Measurements from ENCODE around the gene TNFAIP3.
"Not testable (repeated sequence)": the region's sequence is repeated elsewhere in the genome, so short reads cannot be mapped to it uniquely, and the experiment has no call there.

The TNFAIP3 gene

DNA sequence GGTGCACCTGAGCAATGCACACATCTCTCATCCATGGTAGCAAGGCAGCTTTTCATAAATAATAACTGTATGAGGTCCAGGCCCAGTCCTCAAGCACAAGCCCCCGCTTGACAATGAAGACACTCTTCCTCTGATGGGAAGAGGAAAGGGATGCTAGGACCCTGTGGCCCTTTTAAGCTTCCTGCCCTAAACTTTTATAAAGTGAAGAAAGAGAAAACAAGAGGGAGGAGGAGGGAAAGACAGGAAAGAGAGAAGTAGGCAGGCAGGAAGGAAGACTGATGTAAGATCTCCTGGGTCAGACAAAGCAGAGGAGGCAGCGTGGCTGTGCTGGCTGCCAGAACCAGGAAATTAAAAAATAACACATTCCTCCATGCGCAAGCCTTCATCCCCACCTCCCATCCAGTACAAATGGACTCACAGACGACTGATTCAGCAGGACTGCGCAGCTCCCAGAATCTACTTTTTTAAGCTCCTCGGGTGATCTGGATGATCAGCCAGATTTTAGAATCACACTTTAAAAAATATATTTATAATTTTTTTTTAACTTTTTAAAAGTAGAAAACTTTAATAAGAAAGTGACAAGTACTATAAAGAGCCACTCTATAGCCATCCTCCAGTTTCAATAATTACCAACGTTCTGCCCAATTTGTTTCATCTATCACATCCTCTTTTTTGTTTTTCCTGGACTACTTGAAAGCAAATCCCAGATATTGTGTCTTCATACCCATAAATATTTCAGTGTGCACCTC, 16.5 kb downstream of the TNFAIP3 start:
- Histone ChIP-seq H3K4me2 (ENCODE audit: low read depth, low read length, poor library complexity, severe bottlenecking) (no peak overlapping the region), H3K27me3 (ENCODE audit: low read length) (no peaks in the 10 kb centered on the region), H3K9me2 (replicated peaks; ENCODE audit: insufficient read depth, low read length) (no peaks in the 10 kb centered on the region), H3K9me3 (ENCODE audit: insufficient read depth, low read length) (no peaks in the 10 kb centered on the region), H3K4me3 (ENCODE audit: insufficient read depth, low read length, poor library complexity, severe bottlenecking) (no peak overlapping the region), H3K9ac (ENCODE audit: low read length) (no peak overlapping the region), H3F3A (ENCODE audit: insufficient read depth) (no peaks in the 10 kb centered on the region), H2AFZ (ENCODE audit: low read depth, low read length, severe bottlenecking) (no peak overlapping the region), H4K20me1 (ENCODE audit: low read depth, low read length) (no peaks in the 10 kb centered on the region), H3K36me3 (ENCODE audit: low read length) (peaks cover 11% of the 10 kb centered on the region; the same call in 1 of the 2 replicates), H3K79me2 (ENCODE audit: insufficient read depth, low read length) (no peaks in the 10 kb centered on the region), H3K27ac (ENCODE audit: low read depth, low read length) (no peak overlapping the region)
- TF ChIP-seq EZH2phosphoT487 (conservative IDR thresholded peaks at IDR 0.05; ENCODE audit: low read length), result no peak
- TF ChIP-seq, protein P1, sequence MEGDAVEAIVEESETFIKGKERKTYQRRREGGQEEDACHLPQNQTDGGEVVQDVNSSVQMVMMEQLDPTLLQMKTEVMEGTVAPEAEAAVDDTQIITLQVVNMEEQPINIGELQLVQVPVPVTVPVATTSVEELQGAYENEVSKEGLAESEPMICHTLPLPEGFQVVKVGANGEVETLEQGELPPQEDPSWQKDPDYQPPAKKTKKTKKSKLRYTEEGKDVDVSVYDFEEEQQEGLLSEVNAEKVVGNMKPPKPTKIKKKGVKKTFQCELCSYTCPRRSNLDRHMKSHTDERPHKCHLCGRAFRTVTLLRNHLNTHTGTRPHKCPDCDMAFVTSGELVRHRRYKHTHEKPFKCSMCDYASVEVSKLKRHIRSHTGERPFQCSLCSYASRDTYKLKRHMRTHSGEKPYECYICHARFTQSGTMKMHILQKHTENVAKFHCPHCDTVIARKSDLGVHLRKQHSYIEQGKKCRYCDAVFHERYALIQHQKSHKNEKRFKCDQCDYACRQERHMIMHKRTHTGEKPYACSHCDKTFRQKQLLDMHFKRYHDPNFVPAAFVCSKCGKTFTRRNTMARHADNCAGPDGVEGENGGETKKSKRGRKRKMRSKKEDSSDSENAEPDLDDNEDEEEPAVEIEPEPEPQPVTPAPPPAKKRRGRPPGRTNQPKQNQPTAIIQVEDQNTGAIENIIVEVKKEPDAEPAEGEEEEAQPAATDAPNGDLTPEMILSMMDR (IDR thresholded peaks at IDR 0.05; ENCODE audit: insufficient read depth, low read length, poor library complexity, severe bottlenecking), result no peak

DNA sequence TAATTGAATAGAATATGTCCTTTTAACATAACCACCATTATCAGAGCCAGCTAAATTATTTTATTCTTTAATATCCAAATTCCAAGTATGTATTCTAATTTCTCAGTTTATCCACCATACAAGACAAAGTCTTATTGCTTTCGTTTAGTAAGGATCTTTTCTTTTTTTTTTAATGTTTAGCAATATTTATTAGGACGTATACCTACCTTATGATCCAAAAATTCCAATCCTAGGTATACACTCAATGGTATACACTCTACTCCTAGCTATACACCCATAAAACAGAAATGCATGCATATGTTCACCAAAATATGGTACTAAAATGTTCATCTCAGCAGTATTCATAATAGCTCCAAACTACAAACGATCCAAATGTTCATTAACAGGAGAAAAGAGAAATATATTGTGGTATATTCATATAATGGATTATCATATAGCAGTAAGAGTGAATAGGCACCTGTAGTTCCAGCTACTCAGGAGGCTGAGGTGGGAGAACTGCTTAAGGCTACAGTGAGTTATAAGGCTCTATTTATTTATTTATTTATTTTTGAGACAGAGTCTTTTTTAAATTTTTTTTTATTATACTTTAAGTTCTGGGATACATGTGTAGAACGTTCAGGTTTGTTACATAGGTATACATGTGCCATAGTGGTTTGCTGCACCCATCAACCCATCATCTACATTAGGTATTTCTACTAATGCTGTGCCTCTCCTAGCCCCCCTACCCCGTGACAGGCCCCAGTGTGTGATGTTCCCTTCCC, 17.3 kb downstream of the TNFAIP3 start:
- Histone ChIP-seq H3K27ac (ENCODE audit: low read depth, low read length) (no peak overlapping the region), H4K20me1 (ENCODE audit: low read depth, low read length) (no peaks in the 10 kb centered on the region), H3K36me3 (ENCODE audit: low read length) (peaks cover 11% of the 10 kb centered on the region; the same call in 1 of the 2 replicates), H2AFZ (ENCODE audit: low read depth, low read length, severe bottlenecking) (no peak overlapping the region), H3K27me3 (ENCODE audit: low read length) (no peaks in the 10 kb centered on the region), H3K4me2 (ENCODE audit: low read depth, low read length, poor library complexity, severe bottlenecking) (no peak overlapping the region), H3K4me3 (ENCODE audit: insufficient read depth, low read length, poor library complexity, severe bottlenecking) (no peak overlapping the region), H3F3A (ENCODE audit: insufficient read depth) (no peaks in the 10 kb centered on the region), H3K9me2 (replicated peaks; ENCODE audit: insufficient read depth, low read length) (no peaks in the 10 kb centered on the region), H3K9me3 (ENCODE audit: insufficient read depth, low read length) (no peaks in the 10 kb centered on the region), H3K79me2 (ENCODE audit: insufficient read depth, low read length) (no peaks in the 10 kb centered on the region), H3K9ac (ENCODE audit: low read length) (no peak overlapping the region)
- TF ChIP-seq EZH2phosphoT487 (conservative IDR thresholded peaks at IDR 0.05; ENCODE audit: low read length), result no peak
- TF ChIP-seq, protein P1 (IDR thresholded peaks at IDR 0.05; ENCODE audit: insufficient read depth, low read length, poor library complexity, severe bottlenecking), result no peak

DNA sequence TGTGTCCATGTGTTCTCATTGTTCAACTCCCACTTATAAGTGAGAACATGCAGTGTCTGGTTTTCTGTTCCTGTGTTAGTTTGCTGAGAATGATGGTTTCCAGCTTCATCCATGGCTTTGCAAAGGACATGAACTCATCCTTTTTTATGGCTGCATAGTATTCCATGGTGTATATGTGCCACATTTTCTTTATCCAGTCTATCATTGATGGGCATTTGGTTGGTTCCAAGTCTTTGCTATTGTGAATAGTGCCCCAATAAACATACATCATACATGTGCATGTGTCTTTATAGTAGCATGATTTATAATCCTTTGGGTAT, 17.8 kb downstream of the TNFAIP3 start:
- not testable (repeated sequence) for H4K20me1 ChIP-seq (ENCODE audit: low read depth, low read length); H3F3A ChIP-seq (ENCODE audit: insufficient read depth); H2AFZ ChIP-seq (ENCODE audit: low read depth, low read length, severe bottlenecking); H3K9ac ChIP-seq (ENCODE audit: low read length); H3K9me2 ChIP-seq (replicated peaks; ENCODE audit: insufficient read depth, low read length); H3K4me2 ChIP-seq (ENCODE audit: low read depth, low read length, poor library complexity, severe bottlenecking); H3K9me3 ChIP-seq (ENCODE audit: insufficient read depth, low read length); H3K27me3 ChIP-seq (ENCODE audit: low read length); H3K36me3 ChIP-seq (ENCODE audit: low read length); H3K79me2 ChIP-seq (ENCODE audit: insufficient read depth, low read length); H3K27ac ChIP-seq (ENCODE audit: low read depth, low read length); H3K4me3 ChIP-seq (ENCODE audit: insufficient read depth, low read length, poor library complexity, severe bottlenecking)

DNA sequence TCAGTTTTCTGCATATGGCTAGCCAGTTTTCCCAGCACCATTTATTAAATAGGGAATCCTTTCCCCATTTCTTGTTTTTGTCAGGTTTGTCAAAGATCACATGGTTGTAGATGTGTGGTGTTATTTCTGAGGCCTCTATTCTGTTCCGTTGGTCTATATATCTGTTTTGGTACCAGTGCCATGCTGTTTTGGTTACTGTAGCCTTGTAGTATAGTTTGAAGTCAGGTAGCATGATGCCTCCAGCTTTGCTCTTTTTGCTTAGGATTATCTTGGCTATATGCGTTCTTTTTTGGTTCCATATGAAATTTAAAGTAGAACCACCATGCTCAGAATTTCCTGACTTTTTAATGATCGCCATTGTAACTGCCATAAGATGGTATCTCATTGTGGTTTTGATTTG, 19.2 kb downstream of the TNFAIP3 start:
- H2AFZ ChIP-seq (ENCODE audit: low read depth, low read length, severe bottlenecking); H3F3A ChIP-seq (ENCODE audit: insufficient read depth); H3K9me2 ChIP-seq (replicated peaks; ENCODE audit: insufficient read depth, low read length); H3K79me2 ChIP-seq (ENCODE audit: insufficient read depth, low read length); H3K4me3 ChIP-seq (ENCODE audit: insufficient read depth, low read length, poor library complexity, severe bottlenecking); H3K27me3 ChIP-seq (ENCODE audit: low read length); H3K36me3 ChIP-seq (ENCODE audit: low read length); H4K20me1 ChIP-seq (ENCODE audit: low read depth, low read length); H3K9me3 ChIP-seq (ENCODE audit: insufficient read depth, low read length); H3K4me2 ChIP-seq (ENCODE audit: low read depth, low read length, poor library complexity, severe bottlenecking); H3K27ac ChIP-seq (ENCODE audit: low read depth, low read length); H3K9ac ChIP-seq (ENCODE audit: low read length): not testable (repeated sequence)
